NCI-H1092 (cell line): ENCODE data around the gene IRF1.
"Not testable (repeated sequence)": the region's sequence is repeated elsewhere in the genome, so short reads cannot be mapped to it uniquely, and the experiment has no call there.

Source experiments
- DNase-seq: peaks from one replicate; lab custom pipeline; 2025; lab: John Stamatoyannopoulos, UW

IRF1 gene, protein sequence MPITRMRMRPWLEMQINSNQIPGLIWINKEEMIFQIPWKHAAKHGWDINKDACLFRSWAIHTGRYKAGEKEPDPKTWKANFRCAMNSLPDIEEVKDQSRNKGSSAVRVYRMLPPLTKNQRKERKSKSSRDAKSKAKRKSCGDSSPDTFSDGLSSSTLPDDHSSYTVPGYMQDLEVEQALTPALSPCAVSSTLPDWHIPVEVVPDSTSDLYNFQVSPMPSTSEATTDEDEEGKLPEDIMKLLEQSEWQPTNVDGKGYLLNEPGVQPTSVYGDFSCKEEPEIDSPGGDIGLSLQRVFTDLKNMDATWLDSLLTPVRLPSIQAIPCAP

DNA sequence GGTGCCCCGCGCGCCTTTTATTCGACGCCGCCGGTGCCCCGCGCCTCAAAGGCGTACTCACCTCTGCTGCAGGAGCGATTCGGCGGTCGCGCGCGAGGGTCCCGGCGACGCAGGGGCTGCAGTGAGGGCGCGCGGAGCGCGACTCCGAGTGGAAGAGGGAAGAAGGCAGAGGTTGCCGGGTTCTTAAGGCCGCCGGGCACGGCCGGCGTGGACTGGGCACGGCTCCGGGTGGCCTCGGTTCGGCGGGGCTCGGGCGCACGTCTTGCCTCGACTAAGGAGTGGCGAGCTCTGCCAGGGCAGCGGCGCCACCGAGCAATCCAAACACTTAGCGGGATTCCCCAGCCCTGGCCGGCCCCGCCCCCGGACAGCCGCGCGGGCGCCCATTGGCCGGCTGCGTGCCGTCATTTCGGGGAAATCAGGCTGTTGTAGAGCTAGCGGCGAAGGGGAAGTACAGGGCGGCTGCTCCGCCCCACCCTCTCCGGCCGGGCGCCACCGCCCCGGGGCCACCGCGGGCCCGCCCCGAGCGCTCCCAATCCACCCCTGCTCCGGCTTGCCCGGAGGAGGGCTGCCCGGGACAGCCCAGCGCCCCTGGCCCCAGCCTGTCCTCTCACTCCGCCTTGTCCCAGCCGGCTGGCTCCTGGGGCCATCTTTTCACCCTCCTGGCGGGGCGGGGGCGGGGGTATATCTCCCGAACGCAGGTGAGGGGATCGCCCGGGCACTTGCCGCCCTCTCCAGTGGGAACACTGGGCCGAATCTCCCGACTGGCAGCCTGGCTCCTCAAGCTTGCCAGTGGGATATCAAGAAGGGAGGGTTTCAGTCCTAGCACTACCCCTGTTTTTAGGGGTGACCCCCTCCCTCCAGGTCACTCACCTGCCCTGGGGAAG, at the start of gene IRF1:
TSS of gene IRF1 (minus strand) at position 290 of the 884 bp plus-strand sequence. CDS start 1,295 bp downstream, outside the sequence.
- DNase-seq, result peak; percentile 20

DNA sequence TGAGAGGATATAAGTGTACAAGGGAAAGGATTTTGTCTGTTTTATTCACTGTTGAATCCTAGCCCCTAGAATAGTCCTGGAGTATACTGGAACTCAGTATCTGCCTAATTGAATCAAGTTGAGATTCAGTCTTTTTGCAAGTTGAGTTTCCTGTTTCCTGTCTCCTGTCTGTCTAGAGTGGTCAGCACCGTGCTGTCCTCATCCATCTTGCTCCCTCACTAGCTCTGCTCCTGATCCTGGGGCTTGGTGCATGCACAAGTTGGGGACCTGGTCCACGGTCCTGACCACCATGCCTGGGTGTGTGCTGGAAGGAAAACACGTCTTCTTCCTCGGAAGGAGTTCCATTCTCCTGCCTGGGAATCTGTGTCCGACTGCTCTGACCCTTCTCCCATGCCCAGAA, 49.6 kb upstream of the IRF1 start:
- no peak for DNase-seq

DNA sequence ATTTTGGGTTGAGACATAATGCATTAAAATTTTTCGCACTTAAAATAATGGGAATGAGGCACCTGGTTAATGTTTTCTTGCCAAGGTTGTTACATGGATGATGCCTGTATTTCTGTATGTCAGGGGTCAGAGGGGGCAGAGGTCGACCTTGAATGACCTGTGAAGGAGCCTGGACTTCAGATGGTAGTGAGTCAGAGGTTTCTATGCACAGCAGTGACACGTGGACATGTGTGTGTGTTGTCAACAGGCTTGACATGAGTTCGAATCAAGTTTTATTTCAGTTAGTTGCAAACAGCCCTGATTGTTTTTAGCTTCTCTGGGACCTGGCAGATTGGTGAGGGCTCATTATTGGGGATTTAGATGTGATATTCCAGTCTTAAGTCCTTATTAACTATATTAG, 49.1 kb upstream of the IRF1 start:
- DNase-seq, result no peak

DNA sequence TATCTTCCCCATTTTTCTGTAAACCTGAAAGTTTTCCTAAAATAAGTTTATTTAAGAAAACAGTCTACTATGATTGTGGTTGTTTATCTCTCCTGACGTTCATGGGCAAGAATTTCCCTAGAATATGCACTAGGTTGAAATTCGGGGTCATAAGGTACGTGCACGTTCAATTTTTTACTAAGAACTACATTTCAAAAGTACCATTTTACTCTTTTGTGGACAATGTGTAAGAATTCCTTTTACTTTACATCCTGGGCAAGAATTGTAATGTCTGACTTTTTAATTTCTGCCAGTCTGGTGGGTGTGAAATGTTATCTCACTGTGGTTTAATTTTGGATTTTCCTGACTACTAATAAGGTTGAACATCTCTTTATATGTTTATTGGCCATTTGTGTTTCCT, 40.4 kb upstream of the IRF1 start:
- no peak for DNase-seq

DNA sequence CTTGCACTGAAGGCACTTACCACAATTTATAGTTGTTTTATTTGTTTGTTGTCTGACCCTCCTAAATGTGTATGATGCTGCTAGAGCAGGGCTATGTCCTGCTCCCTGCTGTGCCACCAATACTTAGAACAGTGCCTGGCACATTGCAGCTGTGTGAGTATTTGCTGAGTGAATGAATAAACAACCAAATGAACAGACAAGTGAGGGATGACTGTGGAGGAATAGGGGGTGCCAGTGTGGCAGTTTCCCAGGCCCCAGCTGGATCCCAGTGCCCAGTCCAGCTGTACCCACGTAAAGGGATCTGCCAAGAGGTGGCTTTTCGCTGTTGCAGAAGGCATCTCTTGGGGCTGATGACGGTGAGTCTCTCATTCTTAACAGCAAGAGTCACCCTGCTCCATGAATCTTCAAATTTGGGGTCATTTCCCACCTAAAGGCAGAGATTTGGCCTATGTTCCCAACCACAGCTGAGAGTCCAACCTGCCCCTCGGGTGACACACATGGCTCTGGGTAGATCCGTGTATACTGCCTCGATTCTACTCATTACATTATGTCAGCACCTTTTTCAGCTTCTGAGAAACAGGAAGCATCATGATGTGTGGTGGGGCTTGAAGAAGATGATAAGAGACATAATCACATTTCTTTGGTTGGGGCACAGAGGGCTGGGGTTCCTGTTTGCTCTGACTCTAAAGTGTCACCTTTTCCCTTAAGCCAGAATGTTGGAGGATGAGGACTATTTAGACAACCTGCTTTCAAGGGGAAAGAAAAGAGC, 38.5 kb upstream of the IRF1 start:
- no peak for DNase-seq

- DNase-seq, result no peak
Observed at GRCh38 chr5:132528021-132528420, 37.4 kb upstream of the IRF1 start.

GRCh38 chr5:132526974-132527564, 36.5 kb upstream of the IRF1 start:
- no peak for DNase-seq

- peak; percentile 4 for DNase-seq
Observed at GRCh38 chr5:132526290-132526973, 35.9 kb upstream of the IRF1 start.

GRCh38 chr5:132525299-132525724, 34.7 kb upstream of the IRF1 start:
- no peak for DNase-seq

- DNase-seq, result not testable (repeated sequence)
Observed at GRCh38 chr5:132524877-132525276, 34.3 kb upstream of the IRF1 start.

- not testable (repeated sequence) for DNase-seq
Observed at GRCh38 chr5:132522067-132522466, 31.5 kb upstream of the IRF1 start.

DNA sequence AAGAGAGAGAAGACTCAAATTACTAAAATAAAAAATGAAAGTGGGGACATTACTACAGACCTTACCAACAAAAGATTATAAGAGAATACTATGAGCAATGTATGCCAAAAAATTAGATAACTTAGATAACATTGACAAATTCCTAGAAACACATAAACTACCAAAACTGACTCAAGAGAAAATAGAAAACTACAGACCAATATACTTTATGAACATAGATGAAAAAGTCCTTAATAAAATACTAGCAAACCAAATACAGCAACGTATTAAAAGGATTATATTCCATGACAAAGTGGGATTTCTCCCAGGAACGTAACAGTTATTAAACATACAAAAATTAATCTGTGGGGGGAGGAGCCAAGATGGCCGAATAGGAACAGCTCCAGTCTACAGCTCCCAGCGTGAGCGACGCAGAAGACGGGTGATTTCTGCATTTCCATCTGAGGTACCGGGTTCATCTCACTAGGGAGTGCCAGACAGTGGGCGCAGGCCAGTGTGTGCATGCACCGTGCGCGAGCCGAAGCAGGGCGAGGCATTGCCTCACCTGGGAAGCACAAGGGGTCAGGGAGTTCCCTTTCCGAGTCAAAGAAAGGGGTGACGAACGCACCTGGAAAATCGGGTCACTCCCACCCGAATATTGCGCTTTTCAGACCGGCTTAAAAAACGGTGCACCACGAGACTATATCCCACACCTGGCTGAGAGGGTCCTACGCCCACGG, 23.2 kb upstream of the IRF1 start:
- not testable (repeated sequence) for DNase-seq

- DNase-seq, result no peak
Observed at GRCh38 chr5:132510076-132510475, 19.5 kb upstream of the IRF1 start.

DNA sequence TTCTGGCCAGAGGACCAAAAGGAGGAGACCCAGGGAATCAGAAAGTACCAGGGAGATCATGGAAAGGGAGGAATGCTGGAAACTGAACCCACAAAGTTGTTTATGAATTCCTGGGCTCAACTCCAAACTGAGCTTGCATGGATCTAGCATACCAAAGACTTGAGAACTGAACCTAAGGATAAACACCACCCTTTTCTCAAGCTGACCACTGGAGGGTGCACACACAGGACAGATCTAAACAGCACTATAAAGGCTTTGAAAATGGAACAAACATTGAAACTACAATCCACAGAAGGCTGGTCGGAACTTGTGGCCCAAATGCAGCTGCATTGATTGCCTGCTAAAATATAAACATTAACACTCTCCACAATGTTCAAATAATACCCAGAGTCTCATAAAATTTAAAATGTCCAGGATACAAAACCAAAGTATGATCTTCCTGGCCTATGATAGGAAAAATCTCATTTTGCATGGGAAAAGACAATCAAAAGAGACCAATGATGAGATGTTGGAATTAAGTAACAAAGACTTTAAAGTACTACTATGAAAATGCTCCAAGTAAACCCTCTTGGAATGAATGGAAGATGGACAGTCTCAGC, 15.6 kb upstream of the IRF1 start:
- no peak for DNase-seq

- no peak for DNase-seq
Observed at GRCh38 chr5:132505641-132506040, 15.1 kb upstream of the IRF1 start.

DNA sequence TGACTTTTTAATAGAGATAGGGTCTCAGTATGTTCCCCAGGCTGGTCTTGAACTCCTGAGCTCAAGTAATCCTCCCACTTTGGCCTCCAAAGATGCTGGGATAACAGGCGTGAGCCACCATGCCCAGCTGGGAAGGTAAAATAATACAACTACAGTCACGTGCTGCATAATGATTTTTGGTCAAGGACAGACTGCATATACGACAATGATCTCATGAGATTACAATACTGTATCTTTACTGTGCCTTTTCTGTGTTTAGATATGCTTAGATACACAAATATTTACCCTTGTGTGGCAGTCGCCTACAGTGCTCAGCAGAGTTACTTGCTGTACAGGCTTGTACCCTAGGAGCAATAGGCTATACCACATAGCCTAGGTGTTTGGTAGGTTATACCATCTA, 14.2 kb upstream of the IRF1 start:
- no peak for DNase-seq

DNA sequence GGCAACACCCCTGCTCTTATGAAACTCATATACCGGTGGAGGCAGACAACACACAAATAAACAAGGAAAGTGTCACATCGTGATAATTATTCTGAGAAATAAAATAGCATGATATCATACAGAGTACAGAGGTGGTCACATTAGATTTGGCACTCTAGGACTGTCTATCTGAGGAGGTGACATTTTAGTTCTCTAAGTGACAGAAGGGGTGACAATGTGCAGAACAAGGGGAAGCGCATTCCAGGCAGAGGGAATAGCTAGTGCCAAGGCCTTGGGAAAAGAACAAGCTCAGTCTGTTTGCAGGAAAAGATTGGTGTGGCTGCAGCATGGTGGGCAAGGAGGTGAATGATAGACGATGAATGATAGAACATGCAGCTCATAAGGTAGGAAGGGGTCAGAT, 12.7 kb upstream of the IRF1 start:
- DNase-seq, result no peak

DNA sequence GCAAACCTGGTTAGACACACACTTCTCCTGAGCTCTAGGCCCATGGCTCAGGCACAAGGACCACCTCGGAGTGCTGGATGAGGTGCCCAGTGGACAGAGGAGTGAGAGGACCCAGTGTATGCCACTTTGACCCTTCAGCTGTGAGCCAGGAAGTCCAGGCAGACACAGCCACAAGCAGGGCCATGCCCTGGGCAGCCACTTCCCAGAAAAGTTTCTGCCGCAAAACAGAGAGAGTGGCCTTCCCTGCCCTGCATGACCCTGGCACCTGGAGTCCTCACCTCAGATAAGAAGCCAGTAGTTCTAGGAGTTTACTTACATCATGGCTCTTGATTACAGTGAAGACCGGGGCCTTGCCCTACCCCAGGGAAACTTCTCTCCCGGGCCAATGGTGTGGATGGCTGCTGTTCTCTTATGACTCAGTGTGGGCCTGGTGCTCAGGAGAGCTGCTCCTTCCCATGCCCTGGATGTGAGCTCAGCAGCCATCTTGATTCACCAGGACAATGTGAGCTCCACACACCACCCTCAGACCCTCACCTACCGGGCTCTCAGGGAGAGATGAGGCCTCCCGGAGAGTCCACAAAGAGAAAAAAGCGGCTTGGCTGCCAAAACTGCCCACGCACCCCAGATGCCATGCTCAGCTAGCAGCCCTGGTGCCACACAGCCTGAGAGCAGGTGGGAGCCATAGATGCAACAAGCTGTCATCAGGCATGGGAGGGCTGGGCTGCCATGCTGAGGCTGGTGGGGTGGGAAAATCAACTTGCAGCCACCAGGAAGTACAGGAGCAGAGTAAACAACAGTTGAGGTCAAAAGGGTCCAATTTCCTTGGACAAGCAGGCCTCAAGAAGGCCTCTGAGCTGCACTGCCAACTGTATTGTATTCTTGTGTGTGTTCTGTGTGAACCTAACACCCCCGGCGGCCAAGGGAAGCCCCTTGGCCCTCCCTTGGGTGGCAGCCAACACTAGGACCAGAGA, 11.7 kb upstream of the IRF1 start:
- DNase-seq, result no peak

GRCh38 chr5:132501629-132501956, 11.0 kb upstream of the IRF1 start:
- no peak for DNase-seq
